ENCODE results near the gene CP. TPM values are rescaled to one million over a fixed set of nuclear protein-coding genes. Genes with fewer than 3 reads are reported as not detected.
A peak's percentile ranks its signal among the peaks of the same experiment; 100 is the strongest.

CP gene
- total and polyA plus RNA-seq, 2 of the 13 experiments (the other 11 are each of a cell fraction or from before 2014, with no cell fraction given) = 42.6 to 789 TPM

DNA sequence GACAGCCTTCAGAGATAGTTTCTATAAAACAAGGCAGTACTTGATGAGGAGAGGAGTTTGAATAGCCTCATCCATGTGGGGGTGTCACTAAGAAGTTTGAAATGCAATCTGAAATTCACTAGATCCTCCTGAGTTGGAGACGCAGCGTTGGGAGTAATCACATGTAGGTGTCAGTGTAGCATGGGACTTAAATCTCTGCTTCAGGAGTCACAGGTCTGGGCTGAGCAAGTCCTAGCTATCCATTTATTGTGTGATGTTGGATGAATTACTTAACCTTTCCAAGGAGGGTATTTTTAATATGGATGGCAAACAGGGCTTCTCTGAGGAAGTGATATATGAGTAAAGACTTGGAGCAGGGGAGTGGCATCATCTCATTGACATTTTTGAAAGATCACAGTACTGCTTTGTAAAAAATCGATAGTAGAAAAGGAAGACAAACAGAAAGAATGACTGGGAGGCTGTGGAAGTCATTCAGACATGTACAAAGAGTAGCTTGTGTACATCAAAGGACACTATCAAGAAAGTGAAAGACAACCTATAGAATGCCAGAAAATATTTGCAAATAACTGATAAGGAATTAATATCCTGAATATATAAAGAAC is 17.1 kb downstream of the CP start (continued):
- TF ChIP-seq, protein P1, sequence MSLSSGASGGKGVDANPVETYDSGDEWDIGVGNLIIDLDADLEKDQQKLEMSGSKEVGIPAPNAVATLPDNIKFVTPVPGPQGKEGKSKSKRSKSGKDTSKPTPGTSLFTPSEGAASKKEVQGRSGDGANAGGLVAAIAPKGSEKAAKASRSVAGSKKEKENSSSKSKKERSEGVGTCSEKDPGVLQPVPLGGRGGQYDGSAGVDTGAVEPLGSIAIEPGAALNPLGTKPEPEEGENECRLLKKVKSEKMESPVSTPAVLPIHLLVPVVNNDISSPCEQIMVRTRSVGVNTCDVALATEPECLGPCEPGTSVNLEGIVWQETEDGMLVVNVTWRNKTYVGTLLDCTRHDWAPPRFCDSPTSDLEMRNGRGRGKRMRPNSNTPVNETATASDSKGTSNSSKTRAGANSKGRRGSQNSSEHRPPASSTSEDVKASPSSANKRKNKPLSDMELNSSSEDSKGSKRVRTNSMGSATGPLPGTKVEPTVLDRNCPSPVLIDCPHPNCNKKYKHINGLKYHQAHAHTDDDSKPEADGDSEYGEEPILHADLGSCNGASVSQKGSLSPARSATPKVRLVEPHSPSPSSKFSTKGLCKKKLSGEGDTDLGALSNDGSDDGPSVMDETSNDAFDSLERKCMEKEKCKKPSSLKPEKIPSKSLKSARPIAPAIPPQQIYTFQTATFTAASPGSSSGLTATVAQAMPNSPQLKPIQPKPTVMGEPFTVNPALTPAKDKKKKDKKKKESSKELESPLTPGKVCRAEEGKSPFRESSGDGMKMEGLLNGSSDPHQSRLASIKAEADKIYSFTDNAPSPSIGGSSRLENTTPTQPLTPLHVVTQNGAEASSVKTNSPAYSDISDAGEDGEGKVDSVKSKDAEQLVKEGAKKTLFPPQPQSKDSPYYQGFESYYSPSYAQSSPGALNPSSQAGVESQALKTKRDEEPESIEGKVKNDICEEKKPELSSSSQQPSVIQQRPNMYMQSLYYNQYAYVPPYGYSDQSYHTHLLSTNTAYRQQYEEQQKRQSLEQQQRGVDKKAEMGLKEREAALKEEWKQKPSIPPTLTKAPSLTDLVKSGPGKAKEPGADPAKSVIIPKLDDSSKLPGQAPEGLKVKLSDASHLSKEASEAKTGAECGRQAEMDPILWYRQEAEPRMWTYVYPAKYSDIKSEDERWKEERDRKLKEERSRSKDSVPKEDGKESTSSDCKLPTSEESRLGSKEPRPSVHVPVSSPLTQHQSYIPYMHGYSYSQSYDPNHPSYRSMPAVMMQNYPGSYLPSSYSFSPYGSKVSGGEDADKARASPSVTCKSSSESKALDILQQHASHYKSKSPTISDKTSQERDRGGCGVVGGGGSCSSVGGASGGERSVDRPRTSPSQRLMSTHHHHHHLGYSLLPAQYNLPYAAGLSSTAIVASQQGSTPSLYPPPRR (CRISPR knock-in tag; IDR thresholded peaks at IDR 0.05; ENCODE audit: borderline replicate concordance) = peak; percentile 73; the same call in 1 of the 2 replicates
- TF ChIP-seq ZNF335 (CRISPR knock-in tag; IDR thresholded peaks at IDR 0.05) = no peak
- TF ChIP-seq ZNF484 (CRISPR knock-in tag; IDR thresholded peaks at IDR 0.05; ENCODE audit: borderline replicate concordance, low read depth) = no peak
- no peak for TF ChIP-seq SOX6 (IDR thresholded peaks at IDR 0.05)
- peak; percentile 72 for TF ChIP-seq SOX6 (CRISPR knock-in tag; IDR thresholded peaks at IDR 0.05)
- 0 out of 2 replicates have a peak, but pooled peaks have one; percentile 46 for TF ChIP-seq IRF2 (CRISPR knock-in tag; IDR thresholded peaks at IDR 0.05)
- TF ChIP-seq NCOA1 (CRISPR knock-in tag; IDR thresholded peaks at IDR 0.05) = no peak
- TF ChIP-seq HMG20A (CRISPR knock-in tag; IDR thresholded peaks at IDR 0.05; ENCODE audit: borderline replicate concordance) = peak; percentile 60; the same call in 1 of the 2 replicates
- TF ChIP-seq, protein P2, sequence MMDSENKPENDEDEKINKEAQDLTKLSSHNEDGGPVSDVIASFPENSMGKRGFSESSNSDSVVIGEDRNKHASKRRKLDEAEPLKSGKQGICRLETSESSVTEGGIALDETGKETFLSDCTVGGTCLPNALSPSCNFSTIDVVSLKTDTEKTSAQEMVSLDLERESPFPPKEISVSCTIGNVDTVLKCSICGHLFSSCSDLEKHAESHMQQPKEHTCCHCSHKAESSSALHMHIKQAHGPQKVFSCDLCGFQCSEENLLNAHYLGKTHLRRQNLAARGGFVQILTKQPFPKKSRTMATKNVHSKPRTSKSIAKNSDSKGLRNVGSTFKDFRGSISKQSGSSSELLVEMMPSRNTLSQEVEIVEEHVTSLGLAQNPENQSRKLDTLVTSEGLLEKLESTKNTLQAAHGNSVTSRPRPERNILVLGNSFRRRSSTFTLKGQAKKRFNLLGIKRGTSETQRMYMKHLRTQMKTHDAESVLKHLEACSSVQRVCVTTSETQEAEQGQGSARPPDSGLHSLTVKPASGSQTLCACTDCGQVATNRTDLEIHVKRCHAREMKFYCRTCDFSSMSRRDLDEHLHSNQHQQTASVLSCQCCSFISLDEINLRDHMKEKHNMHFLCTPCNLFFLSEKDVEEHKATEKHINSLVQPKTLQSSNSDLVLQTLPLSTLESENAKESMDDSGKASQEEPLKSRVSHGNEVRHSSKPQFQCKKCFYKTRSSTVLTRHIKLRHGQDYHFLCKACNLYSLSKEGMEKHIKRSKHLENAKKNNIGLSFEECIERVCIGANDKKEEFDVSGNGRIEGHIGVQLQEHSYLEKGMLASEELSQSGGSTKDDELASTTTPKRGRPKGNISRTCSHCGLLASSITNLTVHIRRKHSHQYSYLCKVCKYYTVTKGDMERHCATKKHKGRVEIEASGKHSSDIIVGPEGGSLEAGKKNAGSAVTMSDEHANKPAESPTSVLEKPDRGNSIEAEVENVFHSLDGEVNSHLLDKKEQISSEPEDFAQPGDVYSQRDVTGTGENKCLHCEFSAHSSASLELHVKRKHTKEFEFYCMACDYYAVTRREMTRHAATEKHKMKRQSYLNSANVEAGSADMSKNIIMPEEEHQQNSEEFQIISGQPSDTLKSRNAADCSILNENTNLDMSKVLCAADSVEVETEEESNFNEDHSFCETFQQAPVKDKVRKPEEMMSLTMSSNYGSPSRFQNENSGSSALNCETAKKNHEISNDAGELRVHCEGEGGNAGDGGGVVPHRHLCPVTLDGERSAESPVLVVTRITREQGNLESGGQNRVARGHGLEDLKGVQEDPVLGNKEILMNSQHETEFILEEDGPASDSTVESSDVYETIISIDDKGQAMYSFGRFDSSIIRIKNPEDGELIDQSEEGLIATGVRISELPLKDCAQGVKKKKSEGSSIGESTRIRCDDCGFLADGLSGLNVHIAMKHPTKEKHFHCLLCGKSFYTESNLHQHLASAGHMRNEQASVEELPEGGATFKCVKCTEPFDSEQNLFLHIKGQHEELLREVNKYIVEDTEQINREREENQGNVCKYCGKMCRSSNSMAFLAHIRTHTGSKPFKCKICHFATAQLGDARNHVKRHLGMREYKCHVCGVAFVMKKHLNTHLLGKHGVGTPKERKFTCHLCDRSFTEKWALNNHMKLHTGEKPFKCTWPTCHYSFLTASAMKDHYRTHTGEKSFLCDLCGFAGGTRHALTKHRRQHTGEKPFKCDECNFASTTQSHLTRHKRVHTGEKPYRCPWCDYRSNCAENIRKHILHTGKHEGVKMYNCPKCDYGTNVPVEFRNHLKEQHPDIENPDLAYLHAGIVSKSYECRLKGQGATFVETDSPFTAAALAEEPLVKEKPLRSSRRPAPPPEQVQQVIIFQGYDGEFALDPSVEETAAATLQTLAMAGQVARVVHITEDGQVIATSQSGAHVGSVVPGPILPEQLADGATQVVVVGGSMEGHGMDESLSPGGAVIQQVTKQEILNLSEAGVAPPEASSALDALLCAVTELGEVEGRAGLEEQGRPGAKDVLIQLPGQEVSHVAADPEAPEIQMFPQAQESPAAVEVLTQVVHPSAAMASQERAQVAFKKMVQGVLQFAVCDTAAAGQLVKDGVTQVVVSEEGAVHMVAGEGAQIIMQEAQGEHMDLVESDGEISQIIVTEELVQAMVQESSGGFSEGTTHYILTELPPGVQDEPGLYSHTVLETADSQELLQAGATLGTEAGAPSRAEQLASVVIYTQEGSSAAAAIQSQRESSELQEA (CRISPR knock-in tag; IDR thresholded peaks at IDR 0.05; ENCODE audit: not compliant biosample characterization) = no peak
- TF ChIP-seq NCOA5 (CRISPR knock-in tag; IDR thresholded peaks at IDR 0.05) = no peak
- no peak for TF ChIP-seq ZNF143 (CRISPR knock-in tag; IDR thresholded peaks at IDR 0.05)
- TF ChIP-seq, protein P3, sequence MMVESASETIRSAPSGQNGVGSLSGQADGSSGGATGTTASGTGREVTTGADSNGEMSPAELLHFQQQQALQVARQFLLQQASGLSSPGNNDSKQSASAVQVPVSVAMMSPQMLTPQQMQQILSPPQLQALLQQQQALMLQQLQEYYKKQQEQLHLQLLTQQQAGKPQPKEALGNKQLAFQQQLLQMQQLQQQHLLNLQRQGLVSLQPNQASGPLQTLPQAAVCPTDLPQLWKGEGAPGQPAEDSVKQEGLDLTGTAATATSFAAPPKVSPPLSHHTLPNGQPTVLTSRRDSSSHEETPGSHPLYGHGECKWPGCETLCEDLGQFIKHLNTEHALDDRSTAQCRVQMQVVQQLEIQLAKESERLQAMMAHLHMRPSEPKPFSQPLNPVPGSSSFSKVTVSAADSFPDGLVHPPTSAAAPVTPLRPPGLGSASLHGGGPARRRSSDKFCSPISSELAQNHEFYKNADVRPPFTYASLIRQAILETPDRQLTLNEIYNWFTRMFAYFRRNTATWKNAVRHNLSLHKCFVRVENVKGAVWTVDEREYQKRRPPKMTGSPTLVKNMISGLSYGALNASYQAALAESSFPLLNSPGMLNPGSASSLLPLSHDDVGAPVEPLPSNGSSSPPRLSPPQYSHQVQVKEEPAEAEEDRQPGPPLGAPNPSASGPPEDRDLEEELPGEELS (CRISPR knock-in tag; IDR thresholded peaks at IDR 0.05) = peak; percentile 86
- no peak for TF ChIP-seq ADNP (CRISPR knock-in tag; IDR thresholded peaks at IDR 0.05)

All from HepG2 (cell line).